Nucleus accumbens (tissue), 56 donors: ENCODE data around the gene UPF3B.
"Not testable (repeated sequence)": the region's sequence is repeated elsewhere in the genome, so short reads cannot be mapped to it uniquely, and the experiment has no call there.

ENCODE experiments used
- DNase-seq, 56 donors: peaks; one replicate each; lab custom pipeline; 2025; lab: John Stamatoyannopoulos, UW

Gene UPF3B

GRCh38 chrX:119826399-119826959 is 26.3 kb downstream of the UPF3B start:
- no peak for DNase-seq

DNA sequence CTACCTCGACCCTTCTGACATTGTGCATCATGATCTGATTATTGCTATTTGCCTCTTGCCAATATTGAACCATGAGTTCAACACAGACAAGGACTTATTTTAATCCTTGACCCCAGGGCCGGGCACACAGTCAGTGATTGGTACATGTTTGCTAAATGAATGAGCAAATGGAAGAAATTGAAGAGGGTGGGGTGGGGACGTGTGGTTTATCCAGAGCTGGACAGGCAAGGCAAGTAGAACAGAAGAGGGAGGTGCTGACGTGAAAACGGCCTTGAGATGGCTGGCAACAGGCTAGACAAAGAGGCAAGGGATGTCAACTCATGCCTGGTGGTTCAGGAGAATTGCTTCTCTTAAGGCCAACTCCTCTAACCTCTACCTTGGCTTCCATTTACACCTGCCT is 28.5 kb downstream of the UPF3B start:
- DNase-seq, result not testable (repeated sequence)

GRCh38 chrX:119821703-119822102 is 31.1 kb downstream of the UPF3B start:
- DNase-seq, result not testable (repeated sequence)

- DNase-seq, result no peak
Observed at GRCh38 chrX:119817130-119817690, 35.6 kb downstream of the UPF3B start.

GRCh38 chrX:119816300-119816699 is 36.5 kb downstream of the UPF3B start:
- DNase-seq, result no peak

- DNase-seq, result no peak
Observed at GRCh38 chrX:119809185-119809666, 43.5 kb downstream of the UPF3B start.

- DNase-seq, result not testable (repeated sequence)
Observed at GRCh38 chrX:119808461-119808860, 44.3 kb downstream of the UPF3B start.

- DNase-seq, result no peak
Observed at GRCh38 chrX:119802546-119802945, 50.2 kb downstream of the UPF3B start.

DNA sequence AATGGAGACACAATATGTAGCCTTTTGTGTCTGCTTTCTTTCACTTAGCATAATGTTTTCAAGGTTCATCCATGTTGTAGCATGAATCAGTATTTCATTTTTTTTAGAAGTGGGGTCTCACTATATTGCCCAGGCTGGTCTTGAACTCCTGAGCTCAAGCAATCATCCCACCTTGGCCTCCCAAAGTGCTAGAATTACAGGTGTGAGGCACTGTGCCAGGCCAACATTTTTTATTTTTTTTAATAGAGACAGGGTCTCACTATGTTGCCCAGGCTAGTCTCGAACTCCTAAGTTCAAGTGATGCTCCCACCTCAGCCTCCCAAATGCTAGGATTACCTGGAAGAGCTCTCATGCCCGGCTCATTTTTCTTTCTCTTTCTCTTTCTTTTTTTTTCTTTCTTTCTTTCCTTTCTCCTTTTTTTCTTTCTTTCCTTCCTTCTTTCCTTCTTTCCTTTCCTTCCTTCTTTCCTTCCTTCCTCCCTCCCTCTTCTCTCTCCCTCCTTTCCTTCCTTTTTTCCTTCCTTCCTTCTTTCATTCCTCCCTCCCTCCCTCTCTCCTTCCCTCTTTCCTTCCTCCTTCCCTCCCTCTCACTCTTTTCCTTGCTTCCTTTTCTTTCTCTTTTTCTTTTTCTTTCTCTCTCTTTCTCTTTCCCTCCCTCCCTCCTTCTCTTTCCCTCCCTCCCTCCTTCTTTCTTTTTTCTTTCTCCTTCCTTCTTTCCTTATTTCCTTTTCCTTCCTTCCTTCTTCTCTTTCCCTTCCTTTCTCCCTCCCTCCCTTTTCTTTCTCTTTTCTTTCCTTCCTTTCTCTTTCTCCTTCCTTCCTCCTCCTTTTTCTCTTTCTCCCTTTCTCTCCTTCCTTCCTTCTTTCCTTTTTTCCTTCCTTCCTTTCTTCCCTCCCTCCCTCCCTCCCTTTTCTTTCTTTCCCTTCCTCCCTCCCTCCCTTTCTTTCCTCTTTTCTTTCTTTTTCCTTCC is 51.2 kb downstream of the UPF3B start:
- DNase-seq, result no peak

- peak; percentile 15 to 88 (median 76) for DNase-seq
Observed at GRCh38 chrX:119791437-119792231, 61.1 kb downstream of the UPF3B start, which contains the start of gene RPL39. TSS of gene RPL39 (minus strand) at chrX:119791630. CDS start at chrX:119791576, 54 bp downstream.

DNA sequence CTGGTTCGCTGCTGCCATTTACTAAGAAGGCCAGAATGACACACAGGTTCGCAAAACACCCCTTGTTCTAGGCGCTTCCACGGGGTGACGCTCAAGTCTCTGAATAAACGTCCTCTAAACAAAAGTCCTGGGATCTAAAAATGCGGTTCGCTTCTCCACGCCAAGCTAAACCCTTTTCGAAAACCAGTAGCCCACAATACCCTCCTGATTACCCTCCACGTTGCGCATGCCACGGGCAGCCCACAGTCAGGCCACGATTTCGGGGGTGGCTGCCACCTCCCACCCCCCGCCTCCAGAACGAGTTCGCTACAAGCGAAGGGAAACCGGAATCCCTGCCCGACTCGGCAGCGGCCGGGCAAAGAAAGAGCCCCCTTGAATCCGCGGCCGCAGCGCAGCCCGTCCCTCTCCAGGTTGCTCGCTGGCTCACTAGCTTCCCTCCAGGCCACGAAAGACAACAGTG is 61.8 kb downstream of the UPF3B start:
- DNase-seq, result peak in 31 of 56 donors; percentile 0 to 49 (median 28)

GRCh38 chrX:119784747-119785446 is 67.9 kb downstream of the UPF3B start:
- DNase-seq, result peak in 1 of 56 donors; percentile 1
